Osteocyte (in vitro differentiated cells): ENCODE results near the gene CDC42EP1. TPM values are rescaled to one million over a fixed set of nuclear protein-coding genes. Genes with fewer than 3 reads are reported as not detected.
A peak's percentile ranks its signal among the peaks of the same experiment; 100 is the strongest.

ENCODE experiments used
- DNase-seq: peaks from one replicate; pipeline ENCODE4 v3.0.0; 2021; ENCODE audit warnings: mixed read lengths; ENCODE audit not compliant: unreplicated experiment; ENCODE audit errors: extremely low spot score
- H3K27ac Mint-ChIP-seq: one replicate; pipeline ENCODE4 v1.8.0; 2021; ENCODE audit warnings: mild to moderate bottlenecking, mixed read lengths; ENCODE audit not compliant: unreplicated experiment
- H3K27me3 Mint-ChIP-seq: one replicate; pipeline ENCODE4 v1.8.0; 2021; ENCODE audit warnings: mixed read lengths; ENCODE audit not compliant: unreplicated experiment
- H3K36me3 Mint-ChIP-seq: one replicate; pipeline ENCODE4 v1.8.0; 2021; ENCODE audit warnings: mixed read lengths; ENCODE audit not compliant: unreplicated experiment
- H3K4me1 Mint-ChIP-seq: one replicate; pipeline ENCODE4 v1.8.0; 2021; ENCODE audit warnings: mixed read lengths; ENCODE audit not compliant: unreplicated experiment
- H3K4me3 Mint-ChIP-seq: one replicate; pipeline ENCODE4 v1.8.0; 2021; ENCODE audit warnings: mild to moderate bottlenecking, moderate library complexity, mixed read lengths; ENCODE audit not compliant: unreplicated experiment
- H3K9me3 Mint-ChIP-seq: one replicate; pipeline ENCODE4 v1.8.0; 2021; ENCODE audit warnings: mixed read lengths; ENCODE audit not compliant: unreplicated experiment
- total RNA-seq: library from RNA; stranded (reverse); gene quantifications from 2 replicates; pipeline ENCODE4 v1.2.1, GENCODE V29; 2021
- TF ChIP-seq, protein P1 (sequence below): fragments of 200-600 bp; sonication (generic); IDR thresholded peaks from 2 replicates; pipeline ENCODE4 v1.5.0; 2021; ENCODE audit warnings: antibody characterized with exemption, mild to moderate bottlenecking, moderate library complexity

The CDC42EP1 gene
- total RNA-seq, 1 donor from 2014 or later, result 282 TPM

DNA sequence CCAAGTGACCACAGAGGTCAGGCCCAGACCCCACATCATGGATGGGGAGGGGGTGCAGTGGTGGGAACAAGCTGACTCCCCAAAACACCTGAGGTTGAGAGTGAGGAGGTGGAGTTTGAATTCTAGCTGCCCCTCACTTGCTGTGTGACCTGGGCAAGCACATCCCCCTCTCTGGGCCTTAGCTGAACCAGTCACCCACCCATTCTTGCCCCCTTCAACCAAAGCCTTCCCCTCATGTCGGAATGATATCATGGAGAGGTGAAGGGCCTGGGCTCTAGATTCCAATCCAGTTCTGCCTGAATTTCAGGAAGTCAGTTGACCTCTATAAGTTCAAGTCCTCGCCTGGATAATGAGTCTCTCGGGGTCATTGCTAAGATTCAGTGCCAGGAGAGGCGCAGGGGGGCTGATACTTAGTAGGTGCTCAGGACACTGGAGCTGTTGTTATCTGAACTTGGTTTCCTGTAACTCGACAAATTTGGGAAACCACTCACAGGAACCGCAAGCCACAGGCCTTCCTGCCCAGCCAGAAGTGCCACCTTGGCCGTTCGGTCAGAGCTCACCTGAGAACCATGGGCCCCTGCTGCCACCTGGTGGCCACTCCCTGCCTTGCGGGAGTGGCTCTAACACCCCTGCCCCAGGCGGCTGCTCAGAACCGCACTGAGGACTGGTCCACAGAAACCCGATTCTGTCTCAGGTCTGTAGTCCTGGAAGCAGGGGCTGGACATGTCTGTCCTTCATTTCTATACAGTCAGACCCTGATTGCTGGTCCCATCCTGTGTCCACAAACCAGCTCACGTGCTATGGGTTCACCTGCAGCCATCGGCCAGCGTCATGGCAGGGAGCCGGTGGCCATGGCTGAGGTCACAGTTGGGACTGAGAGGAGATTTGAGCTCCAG, 6.9 kb downstream of the CDC42EP1 start:
- TF ChIP-seq, protein P1, sequence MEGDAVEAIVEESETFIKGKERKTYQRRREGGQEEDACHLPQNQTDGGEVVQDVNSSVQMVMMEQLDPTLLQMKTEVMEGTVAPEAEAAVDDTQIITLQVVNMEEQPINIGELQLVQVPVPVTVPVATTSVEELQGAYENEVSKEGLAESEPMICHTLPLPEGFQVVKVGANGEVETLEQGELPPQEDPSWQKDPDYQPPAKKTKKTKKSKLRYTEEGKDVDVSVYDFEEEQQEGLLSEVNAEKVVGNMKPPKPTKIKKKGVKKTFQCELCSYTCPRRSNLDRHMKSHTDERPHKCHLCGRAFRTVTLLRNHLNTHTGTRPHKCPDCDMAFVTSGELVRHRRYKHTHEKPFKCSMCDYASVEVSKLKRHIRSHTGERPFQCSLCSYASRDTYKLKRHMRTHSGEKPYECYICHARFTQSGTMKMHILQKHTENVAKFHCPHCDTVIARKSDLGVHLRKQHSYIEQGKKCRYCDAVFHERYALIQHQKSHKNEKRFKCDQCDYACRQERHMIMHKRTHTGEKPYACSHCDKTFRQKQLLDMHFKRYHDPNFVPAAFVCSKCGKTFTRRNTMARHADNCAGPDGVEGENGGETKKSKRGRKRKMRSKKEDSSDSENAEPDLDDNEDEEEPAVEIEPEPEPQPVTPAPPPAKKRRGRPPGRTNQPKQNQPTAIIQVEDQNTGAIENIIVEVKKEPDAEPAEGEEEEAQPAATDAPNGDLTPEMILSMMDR, result peak; percentile 83
- no peaks in the 10 kb centered on the region for H3K9me3 Mint-ChIP-seq
- peak overlapping the region; percentile 18 for H3K4me3 Mint-ChIP-seq
- peaks cover 60% of the 10 kb centered on the region for H3K4me1 Mint-ChIP-seq
- DNase-seq, result no peak
- H3K27ac Mint-ChIP-seq, result peak overlapping the region; percentile 60
- H3K27me3 Mint-ChIP-seq, result no peaks in the 10 kb centered on the region
- H3K36me3 Mint-ChIP-seq, result peaks cover 28% of the 10 kb centered on the region

DNA sequence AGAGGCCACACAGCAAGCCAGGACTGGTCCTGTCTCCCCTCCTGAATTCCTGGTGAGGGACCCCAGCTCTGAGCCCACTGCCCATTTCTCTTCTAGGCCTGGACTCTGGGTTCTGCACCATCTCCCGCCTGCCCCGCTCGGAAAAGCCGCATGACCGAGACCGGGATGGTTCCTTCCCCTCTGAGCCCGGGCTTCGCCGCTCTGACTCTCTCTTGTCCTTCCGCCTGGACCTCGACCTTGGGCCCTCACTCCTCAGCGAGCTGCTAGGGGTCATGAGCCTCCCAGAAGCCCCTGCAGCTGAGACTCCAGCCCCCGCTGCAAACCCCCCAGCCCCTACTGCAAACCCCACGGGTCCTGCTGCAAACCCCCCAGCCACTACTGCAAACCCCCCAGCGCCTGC, 7.7 kb downstream of the CDC42EP1 start:
- H3K4me1 Mint-ChIP-seq, result peaks cover 51% of the 10 kb centered on the region
- no peak overlapping the region for H3K27ac Mint-ChIP-seq

DNA sequence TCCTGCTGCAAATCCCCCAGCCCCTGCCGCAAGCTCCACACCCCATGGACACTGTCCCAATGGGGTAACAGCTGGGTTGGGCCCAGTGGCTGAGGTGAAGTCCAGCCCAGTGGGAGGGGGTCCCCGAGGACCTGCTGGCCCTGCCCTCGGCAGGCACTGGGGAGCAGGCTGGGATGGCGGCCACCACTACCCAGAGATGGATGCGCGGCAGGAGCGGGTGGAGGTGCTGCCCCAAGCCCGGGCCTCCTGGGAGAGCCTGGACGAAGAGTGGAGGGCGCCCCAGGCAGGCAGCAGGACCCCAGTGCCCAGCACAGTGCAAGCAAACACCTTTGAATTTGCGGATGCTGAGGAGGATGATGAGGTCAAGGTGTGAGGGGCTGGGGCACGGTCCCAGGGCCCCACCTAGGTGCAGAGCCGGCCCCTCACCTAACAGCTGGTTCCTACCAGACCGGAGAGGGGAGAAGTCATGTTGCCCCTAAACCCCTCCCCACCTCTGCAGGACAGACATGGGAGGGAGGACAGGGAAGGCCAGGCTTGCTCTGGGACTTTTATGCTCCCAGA, 8.2 kb downstream of the CDC42EP1 start:
- no peaks in the 10 kb centered on the region for H3K9me3 Mint-ChIP-seq
- DNase-seq, result no peak
- no peak overlapping the region for H3K4me3 Mint-ChIP-seq
- peaks cover 49% of the 10 kb centered on the region for H3K4me1 Mint-ChIP-seq
- H3K36me3 Mint-ChIP-seq, result peaks cover 24% of the 10 kb centered on the region
- TF ChIP-seq, protein P1, result no peak
- H3K27me3 Mint-ChIP-seq, result no peaks in the 10 kb centered on the region
- H3K27ac Mint-ChIP-seq, result no peak overlapping the region

More for the DNA sequence above, 7.7 kb downstream of the CDC42EP1 start:
- H3K27me3 Mint-ChIP-seq, result no peaks in the 10 kb centered on the region
- H3K4me3 Mint-ChIP-seq, result no peak overlapping the region
- no peak for DNase-seq
- no peaks in the 10 kb centered on the region for H3K9me3 Mint-ChIP-seq
- peaks cover 26% of the 10 kb centered on the region for H3K36me3 Mint-ChIP-seq
- TF ChIP-seq, protein P1, result no peak

DNA sequence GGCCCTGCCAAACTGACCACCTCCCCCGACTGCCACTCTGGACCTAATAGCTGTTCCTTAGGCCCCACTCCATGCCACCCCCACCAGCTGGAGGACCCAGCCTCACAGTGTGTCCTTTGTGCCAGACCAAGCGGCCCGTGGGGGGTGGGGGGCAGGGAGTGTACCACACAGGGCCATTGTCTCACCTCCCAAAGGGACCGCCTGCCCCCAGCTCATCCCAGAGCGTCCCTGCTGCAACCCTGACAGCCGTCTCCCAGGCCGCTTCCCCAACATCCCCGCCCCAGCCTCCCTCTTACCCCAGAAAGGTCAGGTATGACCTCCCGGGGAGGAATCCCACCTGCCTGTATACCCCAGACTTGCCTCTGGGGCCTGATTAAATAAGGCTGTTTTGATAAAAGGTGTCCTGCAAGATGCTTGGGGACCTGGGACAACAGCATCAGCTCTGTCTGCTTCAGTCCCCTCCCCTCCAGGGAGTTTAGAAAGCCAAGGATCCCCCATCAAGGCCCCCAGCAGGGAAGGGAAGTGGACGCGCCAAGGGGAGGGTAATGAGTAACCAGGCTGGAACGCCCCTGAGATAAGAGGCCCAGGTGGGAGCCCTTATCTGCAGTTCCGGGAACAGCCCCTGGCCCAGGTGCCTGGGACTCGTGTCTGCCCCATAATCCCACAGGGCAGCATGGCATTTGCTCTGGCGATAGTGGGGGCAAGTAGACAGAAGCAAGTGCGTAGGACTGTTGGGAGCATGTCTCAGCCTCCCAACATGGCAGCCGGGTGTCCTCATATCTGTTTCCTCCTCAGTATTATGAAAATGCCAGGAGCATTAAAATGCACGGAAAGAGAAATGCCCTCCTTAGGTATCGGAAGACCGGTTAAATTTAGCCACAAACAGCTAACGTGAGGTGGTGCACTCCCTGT, 9.0 kb downstream of the CDC42EP1 start:
- Mint-ChIP-seq H3K9me3 (no peaks in the 10 kb centered on the region), H3K27me3 (no peaks in the 10 kb centered on the region), H3K4me1 (peaks cover 42% of the 10 kb centered on the region), H3K27ac (peak overlapping the region; percentile 23), H3K4me3 (no peak overlapping the region), H3K36me3 (peaks cover 24% of the 10 kb centered on the region)
- no peak for DNase-seq
- TF ChIP-seq, protein P1, result no peak
